H1 (cell line): ENCODE data around the gene B4GALT5. TPM values are rescaled to one million over a fixed set of nuclear protein-coding genes. Genes with fewer than 3 reads are reported as not detected.

Experiments
- CTCF ChIA-PET: fragments of 300-600 bp; sonication (Branson Sonifier 250); formaldehyde crosslinking; loops from one replicate; lab custom pipeline; 2021; ENCODE audit not compliant: partially characterized antibody; lab: Charles Lee
- POLR2A ChIA-PET: fragments of 300-600 bp; sonication (Branson Sonifier 250); formaldehyde crosslinking; loops from one replicate; lab custom pipeline; 2021; ENCODE audit warnings: inconsistent platforms; ENCODE audit not compliant: partially characterized antibody; lab: Charles Lee
- DNase-seq, 2 experiments: peaks; one replicate each; pipeline versions ENCODE4 v3.0.0 to v3.0.0-alpha.2; 2010 to 2022; ENCODE audit warnings: low spot score in 2 of 2, low read depth in 1 of 2, mixed read lengths in 1 of 2
- FAIRE-seq: peaks from 2 replicates; lab custom pipeline; 2011; peaks lifted over from hg19 to GRCh38; lab: Jason Lieb, UNC
- H2AFZ ChIP-seq: 2 replicates; pipeline ENCODE4 v1.8.1; 2012; ENCODE audit warnings: low read length, inconsistent platforms
- H2AK5ac ChIP-seq: 2 replicates; pipeline ENCODE4 v1.6.1; 2013; ENCODE audit warnings: low read depth, low read length
- H2BK120ac ChIP-seq: replicated peaks from 2 replicates; pipeline ENCODE3; 2013; ENCODE audit warnings: low read depth, low read length, inconsistent platforms
- H2BK12ac ChIP-seq: 2 replicates; pipeline ENCODE4 v1.6.1; 2013; ENCODE audit warnings: low read depth, low read length
- H2BK15ac ChIP-seq: 2 replicates; pipeline ENCODE4 v1.6.1; 2013; ENCODE audit warnings: low read length
- H2BK20ac ChIP-seq: 2 replicates; pipeline ENCODE4 v1.6.1; 2013; ENCODE audit warnings: low read length
- H2BK5ac ChIP-seq: 2 replicates; pipeline ENCODE4 v1.6.1; 2013; ENCODE audit warnings: low read depth, low read length
- H3K14ac ChIP-seq: 2 replicates; pipeline ENCODE4 v1.6.1; 2013; ENCODE audit warnings: inconsistent platforms; ENCODE audit not compliant: insufficient read length
- H3K18ac ChIP-seq: 2 replicates; pipeline ENCODE4 v1.6.1; 2013; ENCODE audit warnings: low read length; ENCODE audit errors: extremely low read depth
- H3K23ac ChIP-seq: 2 replicates; pipeline ENCODE4 v1.6.1; 2013; ENCODE audit warnings: inconsistent platforms; ENCODE audit not compliant: insufficient read length
- H3K23me2 ChIP-seq: 2 replicates; pipeline ENCODE4 v1.6.1; 2013; ENCODE audit warnings: low read depth, low read length
- H3K27ac ChIP-seq: 2 replicates; pipeline ENCODE4 v1.6.1; 2011; ENCODE audit warnings: low read depth, low read length, inconsistent platforms
- H3K27me3 ChIP-seq, 4 experiments: replicated peaks in 1 of 4; 1 replicate in 1 of 4; 2 replicates in 3 of 4; pipeline versions ENCODE4 v1.6.1 to v1.8.1; 2011 to 2013; ENCODE audit warnings: low read length in 3 of 4, mild to moderate bottlenecking in 3 of 4, inconsistent platforms in 2 of 4, mixed read lengths in 2 of 4, moderate library complexity in 1 of 4; ENCODE audit not compliant: control insufficient read depth in 3 of 4, insufficient read depth in 3 of 4; ENCODE audit errors: extremely low read depth in 1 of 4
- H3K36me3 ChIP-seq, 4 experiments: 2 replicates each; pipeline versions ENCODE4 v1.6.1 to v1.8.1; 2011 to 2013; ENCODE audit warnings: mild to moderate bottlenecking in 4 of 4, low read length in 3 of 4, moderate library complexity in 2 of 4, control low read depth in 1 of 4, inconsistent platforms in 1 of 4; ENCODE audit not compliant: insufficient read depth in 4 of 4, control insufficient read depth in 2 of 4
- H3K4ac ChIP-seq: replicated peaks from 2 replicates; pipeline ENCODE3; 2013; ENCODE audit warnings: low read length, low read depth, mixed read lengths, inconsistent platforms; ENCODE audit not compliant: insufficient read length
- H3K4me1 ChIP-seq, 4 experiments: replicated peaks in 1 of 4; 1 replicate in 1 of 4; 2 replicates in 3 of 4; pipeline versions ENCODE4 v1.6.1 to v1.8.1; 2011 to 2013; ENCODE audit warnings: low read length in 3 of 4, inconsistent platforms in 2 of 4, mixed read lengths in 1 of 4; ENCODE audit not compliant: insufficient read depth in 4 of 4, control insufficient read depth in 3 of 4
- H3K4me2 ChIP-seq, 2 experiments: 2 replicates each; pipeline versions ENCODE4 v1.6.1 to v1.8.1; 2011 to 2013; ENCODE audit warnings: low read depth in 2 of 2, low read length in 2 of 2, control low read depth in 1 of 2, inconsistent platforms in 1 of 2, mild to moderate bottlenecking in 1 of 2; ENCODE audit not compliant: insufficient read depth in 1 of 2
- H3K4me3 ChIP-seq, 4 experiments: fragments of 200-600, 300-600 bp in 1 of 4; sonication (generic), shearing (Covaris generic), sonication (Bioruptor Twin) in 1 of 4; 2 replicates each; pipeline versions ENCODE4 v1.5.1 to v1.8.1; 2011 to 2016; ENCODE audit warnings: low read length in 4 of 4, low read depth in 3 of 4, control low read depth in 2 of 4, inconsistent platforms in 2 of 4, mild to moderate bottlenecking in 2 of 4, mixed read lengths in 1 of 4, moderate library complexity in 1 of 4; ENCODE audit not compliant: insufficient read depth in 2 of 4; ENCODE audit errors: extremely low read depth in 1 of 4
- H3K56ac ChIP-seq: replicated peaks from 2 replicates; pipeline ENCODE3; 2013; ENCODE audit warnings: low read depth, mild to moderate bottlenecking, mixed read lengths, low read length, inconsistent platforms; ENCODE audit not compliant: insufficient read length
- H3K79me1 ChIP-seq: 2 replicates; pipeline ENCODE4 v1.6.1; 2013; ENCODE audit warnings: low read depth, low read length, control low read depth
- H3K79me2 ChIP-seq, 2 experiments: 2 replicates each; pipeline versions ENCODE4 v1.6.1 to v1.8.1; 2012 to 2013; ENCODE audit warnings: low read length in 2 of 2, mild to moderate bottlenecking in 2 of 2, inconsistent platforms in 1 of 2; ENCODE audit not compliant: insufficient read depth in 2 of 2, control insufficient read depth in 1 of 2
- H3K9ac ChIP-seq, 4 experiments: replicated peaks in 1 of 4; 1 replicate in 1 of 4; 2 replicates in 3 of 4; pipeline versions ENCODE4 v1.6.1 to v1.8.1; 2011 to 2013; ENCODE audit warnings: low read depth in 3 of 4, low read length in 3 of 4, control low read depth in 2 of 4, mild to moderate bottlenecking in 2 of 4, moderate library complexity in 2 of 4, inconsistent platforms in 1 of 4; ENCODE audit errors: extremely low read depth in 1 of 4
- H3K9me3 ChIP-seq, 2 experiments: 2 replicates each; pipeline versions ENCODE4 v1.6.1 to v1.8.1; 2012 to 2013; ENCODE audit warnings: mild to moderate bottlenecking in 2 of 2, moderate library complexity in 2 of 2, control low read depth in 1 of 2, inconsistent platforms in 1 of 2, low read depth in 1 of 2, low read length in 1 of 2, mixed read lengths in 1 of 2; ENCODE audit not compliant: insufficient read depth in 2 of 2
- H4K20me1 ChIP-seq, 2 experiments: replicated peaks in 1 of 2; 2 replicates each; pipeline versions ENCODE3 to v1.8.1; 2011 to 2013; ENCODE audit warnings: inconsistent platforms in 2 of 2, low read length in 2 of 2, mild to moderate bottlenecking in 1 of 2; ENCODE audit not compliant: insufficient read depth in 2 of 2, control insufficient read depth in 1 of 2
- H4K5ac ChIP-seq: 2 replicates; pipeline ENCODE4 v1.6.1; 2013; ENCODE audit warnings: low read length, low read depth, mixed read lengths, inconsistent platforms; ENCODE audit not compliant: insufficient read length
- H4K8ac ChIP-seq: 2 replicates; pipeline ENCODE4 v1.8.0; 2013; ENCODE audit warnings: mild to moderate bottlenecking, moderate library complexity, low read length, inconsistent platforms; ENCODE audit not compliant: insufficient read depth; ENCODE audit errors: extremely low read depth
- H4K91ac ChIP-seq: replicated peaks from 2 replicates; pipeline ENCODE3; 2013; ENCODE audit warnings: low read length, mixed read lengths, inconsistent platforms; ENCODE audit not compliant: insufficient read length
- CREB1 ChIP-seq: IDR thresholded peaks from 2 replicates; pipeline ENCODE4 v1.6.1; 2012; ENCODE audit warnings: inconsistent platforms
- RAD21 ChIP-seq, 2 experiments: IDR thresholded peaks in 1 of 2; conservative IDR thresholded peaks in 1 of 2; 2 replicates each; pipeline ENCODE4 v1.6.1; 2011; ENCODE audit warnings: low read depth in 2 of 2, low read length in 2 of 2, improper control_type of control experiment in 1 of 2, inconsistent platforms in 1 of 2, mild to moderate bottlenecking in 1 of 2, moderate library complexity in 1 of 2
- SIN3A ChIP-seq, 2 experiments: IDR thresholded peaks in 1 of 2; conservative IDR thresholded peaks in 1 of 2; 2 replicates each; pipeline ENCODE4 v1.6.1; 2011 to 2012; ENCODE audit warnings: low read length in 2 of 2, improper control_type of control experiment in 1 of 2, low read depth in 1 of 2, mild to moderate bottlenecking in 1 of 2
- WGBS, 2 experiments: shearing (Covaris generic) in 1 of 2; methylation state at CpG; one replicate each; pipeline versions ENCODE4 v1.1.6 to v1.1.7; 2013 to 2015; ENCODE audit warnings: low lambda C conversion rate in 2 of 2, mixed read lengths in 2 of 2, inconsistent platforms in 1 of 2, low coverage in 1 of 2, missing lambda C conversion rate in 1 of 2; ENCODE audit not compliant: insufficient replicate concordance in 2 of 2, insufficient coverage in 1 of 2, insufficient read length in 1 of 2; ENCODE audit errors: extremely low coverage in 1 of 2, missing lambda C conversion rate in 1 of 2; 5-methylcytosine and 5-hydroxymethylcytosine counted together
- polyA plus RNA-seq, 7 experiments: library from polyadenylated mRNA; depleted of rRNA in 3 of 7; stranded (reverse) in 5 of 7; unstranded in 2 of 7; fragments of >200 nt in 5 of 7; fragments of 200-250 nt in 2 of 7; gene quantifications; 1 replicate in 5 of 7; 2 replicates in 1 of 7; 4 replicates in 1 of 7; pipeline versions ENCODE4 v1.2.1 to v1.2.3, GENCODE V29; 2011 to 2013; ENCODE audit warnings: missing spikeins in 2 of 7, mixed read lengths in 2 of 7
- total RNA-seq: library from RNA; stranded (reverse); fragmentation: NEBNext Ultra II Directional; extraction: Animal tissue kit (Norgen Biotek cat#: 25700); gene quantifications from 2 replicates; pipeline ENCODE4 v1.2.1, GENCODE V29; 2021

The B4GALT5 gene
- total and polyA plus RNA-seq, 2 of the 8 experiments (the other 6 are each of a cell fraction or from before 2014, with no cell fraction given): 46.5 to 75.4 TPM

- POLR2A ChIA-PET: interaction anchor here (0.8 to 1.4 kb wide), 5 partner anchors 13 to 234 kb away, joined by 3 to 4 read pairs (median 3); no protein-coding TSS in a partner anchor
- Histone ChIP-seq H2AK5ac (no peak overlapping the region), H3K23me2 (no peaks in the 10 kb centered on the region), H3K4me2 (peak overlapping the region; percentile 9 to 49; a peak in 2 of 4 replicates), H2BK20ac (no peak overlapping the region), H4K91ac (no peak overlapping the region), H4K5ac (no peak overlapping the region), H3K27ac (no peak overlapping the region; the same call in 1 of the 2 replicates), H4K8ac (no peak overlapping the region), H2BK5ac (no peak overlapping the region), H3K36me3 (peaks cover 4 to 20% (median 12%) of the 10 kb centered on the region in 4 experiments; a peak in 7 of 8 replicates), H3K4me3 (peak overlapping the region in 1 of 4 experiments; percentile 27; a peak in 1 of 8 replicates), H3K4me1 (peaks cover 3 to 18% (median 15%) of the 10 kb centered on the region in 4 experiments; a peak in 6 of 7 replicates), H3K18ac (no peak overlapping the region), H3K4ac (no peak overlapping the region), H4K20me1 (peaks cover 22 to 25% of the 10 kb centered on the region in 2 experiments), H3K14ac (no peak overlapping the region), H3K9me3 (no peaks in the 10 kb centered on the region), H3K79me2 (peaks cover 19 to 88% of the 10 kb centered on the region in 2 experiments), H2AFZ (no peak overlapping the region), H2BK15ac (no peak overlapping the region), H2BK12ac (no peak overlapping the region), H3K27me3 (no peaks in the 10 kb centered on the region), H2BK120ac (no peak overlapping the region), H3K23ac (no peak overlapping the region), H3K79me1 (peaks cover 16% of the 10 kb centered on the region), H3K9ac (no peak overlapping the region), H3K56ac (no peak overlapping the region)
- 75% methylated on average over 3 of the region's 3 CpGs; no CpG with 5 or more reads in 1 of the 2 experiments for WGBS, 2 experiments
- no peak for TF ChIP-seq RAD21 (IDR thresholded peaks at IDR 0.05 in 1 of 2, conservative IDR thresholded peaks at IDR 0.05 in 1 of 2; ENCODE audit: low read depth in 2 of 2, low read length in 2 of 2)
- no peak for TF ChIP-seq SIN3A (conservative IDR thresholded peaks at IDR 0.05 in 1 of 2, IDR thresholded peaks at IDR 0.05 in 1 of 2; ENCODE audit: low read depth in 1 of 2, low read length in 2 of 2)
- TF ChIP-seq CREB1: no peak
- no peak for FAIRE-seq
- no peak for DNase-seq
- CTCF ChIA-PET: interaction anchor here (0.7 to 2.5 kb wide), 6 partner anchors 10 to 230 kb away, joined by 3 to 10 read pairs (median 3); no protein-coding TSS in a partner anchor
These were observed 54.6 kb downstream of the B4GALT5 start for GRCh38 chr20:49659056-49659455.
